Measurements from ENCODE around the gene CPED1. TPM values are rescaled to one million over a fixed set of nuclear protein-coding genes. Genes with fewer than 3 reads are reported as not detected.

The CPED1 gene
- total RNA-seq, 1 donor from 2014 or later, result 48.7 TPM

GRCh38 chr7:121079425-121080169 is 91.1 kb downstream of the CPED1 start:
- intact Hi-C loops (cut with DNase I), result loop anchor here (5.0 kb wide), 1 partner anchor 222 kb away; the partner anchor contains the start of gene TSPAN12
- DNase-seq (ENCODE audit: low spot score), result no peak

GRCh38 chr7:121080257-121080912 is 91.9 kb downstream of the CPED1 start:
- intact Hi-C loops (cut with DNase I), result loop anchor here (5.0 kb wide), 1 partner anchor 223 kb away; the partner anchor contains the start of gene TSPAN12
- no peak for DNase-seq (ENCODE audit: low spot score)

- DNase-seq (ENCODE audit: low spot score), result no peak
- intact Hi-C loops (cut with DNase I), result loop anchor here (1.0 to 5.0 kb wide), 2 partner anchors 93 to 224 kb away; partner anchors contain the start of genes CPED1 and TSPAN12
Observed at GRCh38 chr7:121080913-121081326, 92.4 kb downstream of the CPED1 start.

- intact Hi-C loops (cut with DNase I), result loop anchor here (1.0 to 5.0 kb wide), 2 partner anchors 93 to 224 kb away; partner anchors contain the start of genes CPED1 and TSPAN12
- no peak for DNase-seq (ENCODE audit: low spot score)
Observed at GRCh38 chr7:121081327-121081936, 92.9 kb downstream of the CPED1 start.

- intact Hi-C loops (cut with DNase I), result loop anchor here (5.0 kb wide), 1 partner anchor 225 kb away; the partner anchor contains the start of gene TSPAN12
- no peak for DNase-seq (ENCODE audit: low spot score)
Observed at GRCh38 chr7:121082400-121083101, 94.0 kb downstream of the CPED1 start.

GRCh38 chr7:121083138-121083789 is 94.8 kb downstream of the CPED1 start:
- intact Hi-C loops (cut with DNase I), result loop anchor here (5.0 kb wide), 1 partner anchor 226 kb away; the partner anchor contains the start of gene TSPAN12

GRCh38 chr7:121083790-121084251 is 95.3 kb downstream of the CPED1 start:
- no peak for DNase-seq (ENCODE audit: low spot score)
- intact Hi-C loops (cut with DNase I), result loop anchor here (5.0 kb wide), 1 partner anchor 227 kb away; the partner anchor contains the start of gene TSPAN12

More at GRCh38 chr7:121083138-121083789, 94.8 kb downstream of the CPED1 start:
- no peak for DNase-seq (ENCODE audit: low spot score)

GRCh38 chr7:121084256-121084655 is 95.7 kb downstream of the CPED1 start:
- no peak for DNase-seq (ENCODE audit: low spot score)
- intact Hi-C loops (cut with DNase I), result loop anchor here (5.0 kb wide), 1 partner anchor 227 kb away; the partner anchor contains the start of gene TSPAN12

- no peak for DNase-seq (ENCODE audit: low spot score)
- intact Hi-C loops (cut with DNase I), result loop anchor here (5.0 kb wide), 1 partner anchor 228 kb away; the partner anchor contains the start of gene TSPAN12
Observed at GRCh38 chr7:121084748-121085336, 96.3 kb downstream of the CPED1 start.

GRCh38 chr7:121085922-121086321 is 97.4 kb downstream of the CPED1 start:
- intact Hi-C loops (cut with DNase I), result no loop called here
- no peak for DNase-seq (ENCODE audit: low spot score)

- no peak for DNase-seq (ENCODE audit: low spot score)
- intact Hi-C loops (cut with DNase I), result no loop called here
Observed at GRCh38 chr7:121088870-121089269, 100.4 kb downstream of the CPED1 start.

- intact Hi-C loops (cut with DNase I), result no loop called here
- DNase-seq (ENCODE audit: low spot score), result no peak
Observed at GRCh38 chr7:121094829-121095228, 106.3 kb downstream of the CPED1 start.

- intact Hi-C loops (cut with DNase I), result no loop called here
- DNase-seq (ENCODE audit: low spot score), result no peak
Observed at GRCh38 chr7:121097577-121097976, 109.1 kb downstream of the CPED1 start.

GRCh38 chr7:121099572-121099971 is 111.1 kb downstream of the CPED1 start:
- no peak for DNase-seq (ENCODE audit: low spot score)
- intact Hi-C loops (cut with DNase I), result no loop called here

- intact Hi-C loops (cut with DNase I), result no loop called here
Observed at GRCh38 chr7:121101083-121101482, 112.6 kb downstream of the CPED1 start.

GRCh38 chr7:121101621-121102020 is 113.1 kb downstream of the CPED1 start:
- no peak for DNase-seq (ENCODE audit: low spot score)
- intact Hi-C loops (cut with DNase I), result no loop called here

More at GRCh38 chr7:121101083-121101482, 112.6 kb downstream of the CPED1 start:
- no peak for DNase-seq (ENCODE audit: low spot score)

- intact Hi-C loops (cut with DNase I), result no loop called here
- no peak for DNase-seq (ENCODE audit: low spot score)
Observed at GRCh38 chr7:121102619-121103018, 114.1 kb downstream of the CPED1 start.

GRCh38 chr7:121103086-121103485 is 114.6 kb downstream of the CPED1 start:
- intact Hi-C loops (cut with DNase I), result no loop called here

More at GRCh38 chr7:121103086-121103485, 114.6 kb downstream of the CPED1 start:
- no peak for DNase-seq (ENCODE audit: low spot score)
